Heart left ventricle (tissue), 16 donors: Measurements from ENCODE around the gene MRPL9. TPM values are rescaled to one million over a fixed set of nuclear protein-coding genes. Genes with fewer than 3 reads are reported as not detected.
A peak's percentile ranks its signal among the peaks of the same experiment; 100 is the strongest.

Experiments
- ATAC-seq, 4 donors: fragments of 200-7000 bp; cut with Tn5 transposase; one replicate each; pipeline ENCODE4 v1.9.1; 2020 to 2022; ENCODE audit warnings: moderate library complexity in 4 of 4, mild to moderate bottlenecking in 3 of 4, moderate number of reproducible peaks in 1 of 4
- DNase-seq, 5 donors: peaks; one replicate each; pipeline ENCODE4 v3.0.0-alpha.2; 2020
- H3K27ac ChIP-seq, 12 donors: fragments of 200-600 bp; sonication (generic) in 4 of 12; one replicate each; pipeline versions ENCODE4 v1.5.0 to v1.8.0; 2016 to 2022; ENCODE audit warnings: mild to moderate bottlenecking in 2 of 12
- H3K27me3 ChIP-seq, 9 donors: fragments of 200-600 bp; sonication (generic) in 2 of 9; one replicate each; pipeline versions ENCODE4 v1.5.1 to v1.8.0; 2016 to 2022; ENCODE audit warnings: mild to moderate bottlenecking in 3 of 9
- H3K36me3 ChIP-seq, 9 donors: fragments of 200-600 bp; sonication (generic) in 2 of 9; one replicate each; pipeline versions ENCODE4 v1.5.0 to v1.8.0; 2018 to 2022; ENCODE audit warnings: mild to moderate bottlenecking in 2 of 9
- H3K4me1 ChIP-seq, 12 donors: fragments of 200-600 bp; sonication (generic) in 4 of 12; one replicate each; pipeline versions ENCODE4 v1.5.0 to v1.8.0; 2016 to 2022; ENCODE audit warnings: mild to moderate bottlenecking in 3 of 12
- H3K4me3 ChIP-seq, 12 donors: fragments of 200-600 bp; sonication (generic) in 4 of 12; one replicate each; pipeline versions ENCODE4 v1.5.0 to v1.8.0; 2017 to 2022; ENCODE audit warnings: mild to moderate bottlenecking in 9 of 12, moderate library complexity in 4 of 12
- H3K9me3 ChIP-seq, 12 donors: fragments of 200-600 bp; sonication (generic) in 4 of 12; one replicate each; pipeline versions ENCODE4 v1.5.0 to v1.8.0; 2016 to 2022; ENCODE audit warnings: mild to moderate bottlenecking in 1 of 12
- POLR2A ChIP-seq, 2 donors: fragments of 450-650 bp; IDR thresholded peaks; one replicate each; pipeline ENCODE4 v1.6.1; 2017; ENCODE audit warnings: antibody characterized with exemption in 2 of 2, mild to moderate bottlenecking in 2 of 2, moderate library complexity in 2 of 2
- WGBS, 4 donors: extraction: QIAGEN DNeasy Blood & Tissue Kit in 2 of 4; methylation state at CpG; one replicate each; pipeline versions ENCODE4 v1.1.5 to v1.1.7; 2013 to 2018; 5-methylcytosine and 5-hydroxymethylcytosine counted together
- intact Hi-C, 10 donors: fragments of 100-400 bp; cut with DNase I; formaldehyde crosslinking; loops; one replicate each; pipeline versions ENCODE4 v1.11.1 to v1.14.2; 2022
- polyA plus RNA-seq, 2 donors: library from polyadenylated mRNA; stranded (reverse); fragments of 200-250 nt; gene quantifications; one replicate each; pipeline ENCODE4 v1.2.3, GENCODE V29; 2013
- total RNA-seq, 9 donors: library from RNA; depleted of rRNA in 2 of 9; stranded (reverse); fragments of >200 nt in 2 of 9; fragmentation: NEBNext Ultra II Directional in 3 of 9; extraction: Animal tissue kit (Norgen Biotek cat#: 25700) in 3 of 9; gene quantifications; one replicate each; pipeline versions ENCODE4 v1.1.0 to v1.2.4, GENCODE V29; 2016 to 2023
- TF ChIP-seq, protein P1 (sequence below), 12 donors: fragments of 200-600 bp; sonication (generic) in 4 of 12; IDR thresholded peaks; one replicate each; pipeline versions ENCODE4 v1.5.0 to v1.8.0; 2018 to 2022; ENCODE audit warnings: antibody characterized with exemption in 12 of 12, mild to moderate bottlenecking in 5 of 12
- donor health status: ischemic (EF 13 %, LVEDD 7.1; RV severe dilation, severe dysfunction).
- donor health status: healthy with polysubstance abuse.
- donor health status: DM: no; HTN: yes; CAD: no.
- donor health status: DM: no; HTN: no; CAD: no.
- donor health status: ischemic (EF 25% LVEDD 6.9; RV normal size, moderate dysfunction).
- donor health status: ischemic (EF 25% LVEDD 5.7; RV mildly dilated, moderate dysfunction).
- donor health status: healthy.
- donor health status: DM: yes; HTN: yes; CAD: no.
- donor health status: ischemic (EF 35%, LVEDD 5.7; RV mildly dilated, moderate dysfunction).
- donor health status: nonischemic (EF 11% LVEDD 7.7; RV severe dilation, severe dysfunction).
- donor health status: DM: yes; HTN: yes; CAD: no.
- donor health status: PGD.
- donor health status: ischemic (EF 29% LVEDD 5.4; RV normal size, mild dysfunction).
- donor health status: nonischemic (EF 23%, LVEDD 6.1; RV moderate dilation, normal function).

The MRPL9 gene
- total and polyA plus RNA-seq, 11 donors: 35.8 to 57.9 (median 46.3) TPM

DNA sequence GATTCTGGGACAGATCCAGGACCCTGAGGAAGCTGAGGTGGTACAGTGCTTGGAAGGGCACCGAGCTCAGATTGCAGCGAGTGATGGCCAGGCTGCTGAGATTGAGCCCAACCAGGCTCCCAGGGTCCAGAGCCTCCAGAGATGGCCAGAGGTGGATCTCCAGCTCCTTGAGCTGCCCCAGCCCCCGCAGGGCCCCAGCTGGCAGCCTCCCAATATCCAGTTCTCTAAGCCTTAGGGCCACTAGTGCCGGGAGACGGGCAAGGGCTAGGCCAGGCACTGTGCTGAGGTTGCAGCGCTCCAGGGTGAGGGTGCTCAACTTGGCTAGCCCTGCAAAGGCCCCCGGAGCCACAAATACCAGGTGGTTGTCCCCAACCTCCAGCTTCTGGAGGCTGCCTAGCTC is 38.5 kb upstream of the MRPL9 start:
- intact Hi-C loops: no loop called here
- H3K27ac ChIP-seq: no peak overlapping the region
- TF ChIP-seq POLR2A (IDR thresholded peaks at IDR 0.05): no peak
- TF ChIP-seq, protein P1, sequence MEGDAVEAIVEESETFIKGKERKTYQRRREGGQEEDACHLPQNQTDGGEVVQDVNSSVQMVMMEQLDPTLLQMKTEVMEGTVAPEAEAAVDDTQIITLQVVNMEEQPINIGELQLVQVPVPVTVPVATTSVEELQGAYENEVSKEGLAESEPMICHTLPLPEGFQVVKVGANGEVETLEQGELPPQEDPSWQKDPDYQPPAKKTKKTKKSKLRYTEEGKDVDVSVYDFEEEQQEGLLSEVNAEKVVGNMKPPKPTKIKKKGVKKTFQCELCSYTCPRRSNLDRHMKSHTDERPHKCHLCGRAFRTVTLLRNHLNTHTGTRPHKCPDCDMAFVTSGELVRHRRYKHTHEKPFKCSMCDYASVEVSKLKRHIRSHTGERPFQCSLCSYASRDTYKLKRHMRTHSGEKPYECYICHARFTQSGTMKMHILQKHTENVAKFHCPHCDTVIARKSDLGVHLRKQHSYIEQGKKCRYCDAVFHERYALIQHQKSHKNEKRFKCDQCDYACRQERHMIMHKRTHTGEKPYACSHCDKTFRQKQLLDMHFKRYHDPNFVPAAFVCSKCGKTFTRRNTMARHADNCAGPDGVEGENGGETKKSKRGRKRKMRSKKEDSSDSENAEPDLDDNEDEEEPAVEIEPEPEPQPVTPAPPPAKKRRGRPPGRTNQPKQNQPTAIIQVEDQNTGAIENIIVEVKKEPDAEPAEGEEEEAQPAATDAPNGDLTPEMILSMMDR (IDR thresholded peaks at IDR 0.05): no peak
- no peak overlapping the region for H3K4me3 ChIP-seq
- H3K36me3 ChIP-seq: no peaks in the 10 kb centered on the region
- ATAC-seq (no peak), DNase-seq (no peak)
- no peaks in the 10 kb centered on the region for H3K9me3 ChIP-seq
- H3K27me3 ChIP-seq: peaks cover 0 to 10% (median 0%) of the 10 kb centered on the region in 9 donors
- 90 to 100% (median 91%) methylated on average over 2 to 7 of the region's 7 CpGs for WGBS, 4 donors
- no peaks in the 10 kb centered on the region for H3K4me1 ChIP-seq

DNA sequence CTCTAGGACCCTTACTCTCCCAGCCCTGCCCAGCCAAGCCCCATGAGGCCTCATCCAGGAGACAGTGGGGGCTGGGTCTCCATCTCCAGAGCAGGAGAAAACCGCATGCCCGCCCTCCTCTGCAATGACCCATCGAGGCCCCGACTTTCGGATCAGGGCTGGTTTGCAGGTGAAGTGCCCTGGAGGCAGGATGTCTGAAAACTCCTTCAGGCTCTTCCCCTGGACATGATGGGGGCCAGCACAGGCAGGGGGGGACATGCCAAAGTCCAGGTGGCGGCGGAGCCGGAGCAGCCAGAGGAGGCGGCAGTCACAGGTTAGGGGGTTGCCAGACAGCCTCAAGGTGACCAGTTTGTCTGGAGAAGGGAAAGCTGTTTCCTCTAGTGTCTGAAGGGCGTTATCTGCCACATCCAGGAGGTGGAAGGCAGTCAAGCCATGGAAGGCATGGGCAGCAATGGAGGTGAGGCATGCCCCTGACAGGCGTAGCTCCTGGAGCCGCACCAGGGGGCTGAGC is 38.1 kb upstream of the MRPL9 start:
- Histone ChIP-seq H3K4me3 (no peak overlapping the region), H3K9me3 (no peaks in the 10 kb centered on the region), H3K27ac (no peak overlapping the region), H3K27me3 (peaks cover 0 to 10% (median 0%) of the 10 kb centered on the region in 9 donors), H3K4me1 (no peaks in the 10 kb centered on the region), H3K36me3 (no peaks in the 10 kb centered on the region)
- WGBS, 4 donors: 89 to 96% (median 91%) methylated on average over 5 to 12 of the region's 12 CpGs
- no peak for DNase-seq
- peak in 1 of 4 donors; percentile 21 for ATAC-seq
- TF ChIP-seq, protein P1 (IDR thresholded peaks at IDR 0.05): no peak
- TF ChIP-seq POLR2A (IDR thresholded peaks at IDR 0.05): no peak
- intact Hi-C loops: no loop called here

DNA sequence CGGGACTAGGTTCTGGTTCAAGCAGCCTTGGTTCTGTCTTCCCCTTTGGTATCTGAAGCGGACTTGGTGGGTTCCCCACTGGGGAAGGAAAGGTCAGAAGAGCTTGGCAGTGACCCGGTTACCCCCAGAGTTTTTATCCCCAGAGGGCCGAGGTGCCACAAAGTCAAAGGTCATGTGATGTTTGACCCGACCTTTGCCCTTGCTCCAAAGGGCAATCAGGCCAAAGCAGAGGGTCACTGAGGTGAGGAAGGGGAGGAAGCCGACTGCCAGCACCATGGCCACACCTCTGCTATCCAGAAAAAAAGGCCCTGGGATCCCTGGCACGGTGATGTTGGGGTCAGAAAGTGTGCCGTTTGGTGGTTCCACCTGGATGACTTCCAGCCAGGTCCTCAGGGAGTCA is 37.5 kb upstream of the MRPL9 start:
- Histone ChIP-seq H3K4me1 (no peaks in the 10 kb centered on the region), H3K9me3 (no peaks in the 10 kb centered on the region), H3K27ac (no peak overlapping the region), H3K4me3 (no peak overlapping the region), H3K36me3 (no peaks in the 10 kb centered on the region), H3K27me3 (peaks cover 0 to 10% (median 0%) of the 10 kb centered on the region in 9 donors)
- no peak for DNase-seq
- intact Hi-C loops: no loop called here
- ATAC-seq: no peak
- 41 to 67% (median 60%) methylated on average over 7 to 8 of the region's 8 CpGs for WGBS, 4 donors
- TF ChIP-seq POLR2A (IDR thresholded peaks at IDR 0.05): no peak
- TF ChIP-seq, protein P1 (IDR thresholded peaks at IDR 0.05): no peak

DNA sequence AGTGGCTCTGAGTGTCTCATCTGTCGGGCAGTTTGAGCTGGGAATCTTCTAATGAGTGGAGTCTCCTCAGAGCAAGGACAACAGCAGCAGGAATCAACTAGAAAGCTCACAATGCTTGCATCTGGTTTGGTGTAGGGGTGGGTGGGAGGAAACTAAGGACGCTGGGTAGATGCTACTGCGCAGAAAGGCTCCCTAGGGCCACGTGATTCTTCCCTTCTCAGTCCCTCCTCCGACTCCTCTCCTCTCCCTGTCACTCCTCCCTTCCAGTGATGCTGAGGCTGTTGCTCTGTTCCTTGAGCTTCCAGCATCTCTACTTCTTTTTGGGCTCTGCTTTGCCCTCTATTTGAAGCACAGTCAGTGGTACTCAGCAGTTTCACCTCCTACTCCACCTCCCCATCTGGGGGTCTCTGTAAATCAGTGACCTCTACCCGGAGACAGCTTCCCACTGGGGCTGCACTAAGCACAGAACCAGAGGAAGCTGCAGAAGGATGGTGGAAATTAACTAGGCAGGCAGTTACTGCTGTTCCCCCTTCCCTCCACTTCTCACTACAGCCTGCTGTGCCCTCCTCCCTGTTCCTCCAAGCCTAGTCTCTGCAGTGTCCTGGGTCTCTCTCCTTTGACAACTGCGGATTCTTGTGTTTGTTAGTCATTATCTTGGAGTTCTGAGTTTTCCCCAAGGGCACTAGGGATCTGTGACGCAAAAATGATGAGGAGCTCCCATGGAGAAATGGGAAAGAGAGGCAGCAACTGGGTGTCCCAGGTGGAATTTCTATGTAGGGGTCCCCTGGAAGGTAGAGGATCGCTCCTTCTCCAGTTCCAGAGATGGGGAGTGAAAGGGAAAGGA is 36.1 kb upstream of the MRPL9 start:
- Histone ChIP-seq H3K27me3 (peaks cover 0 to 10% (median 0%) of the 10 kb centered on the region in 9 donors), H3K4me3 (no peak overlapping the region), H3K9me3 (no peaks in the 10 kb centered on the region), H3K4me1 (no peaks in the 10 kb centered on the region), H3K36me3 (no peaks in the 10 kb centered on the region), H3K27ac (no peak overlapping the region)
- no peak for DNase-seq
- 50 to 59% (median 52%) methylated on average over 9 of the region's 9 CpGs for WGBS, 4 donors
- ATAC-seq: no peak
- intact Hi-C loops: no loop called here
- TF ChIP-seq, protein P1 (IDR thresholded peaks at IDR 0.05): no peak
- no peak for TF ChIP-seq POLR2A (IDR thresholded peaks at IDR 0.05)
